Measurements from ENCODE around the gene FPGS. TPM values are rescaled to one million over a fixed set of nuclear protein-coding genes. Genes with fewer than 3 reads are reported as not detected.

Gene FPGS
- polyA plus RNA-seq, 1 of the 3 experiments (the other 2 are of a cell fraction) = 82.7 TPM

GRCh38 chr9:127769101-127769500, 33.6 kb upstream of the FPGS start:
- Histone ChIP-seq H3K27ac (ENCODE audit: low read depth in 2 of 2, low read length in 1 of 2) (no peak overlapping the region), H3K9me2 (no peaks in the 10 kb centered on the region), H3K4me1 (ENCODE audit: control insufficient read depth in 1 of 2, insufficient read depth in 2 of 2, low read depth in 1 of 2, low read length in 1 of 2) (peaks cover 0 to 17% of the 10 kb centered on the region in 2 experiments; a peak in 1 of 4 replicates), H2AFZ (ENCODE audit: low read depth) (no peak overlapping the region), H3K36me3 (replicated peaks in 1 of 2; ENCODE audit: control insufficient read depth in 1 of 2, insufficient read depth in 2 of 2, low read length in 1 of 2) (no peaks in the 10 kb centered on the region), H3K4me2 (no peak overlapping the region), H4K20me1 (ENCODE audit: insufficient read depth) (no peaks in the 10 kb centered on the region), H3K9ac (no peak overlapping the region), H3F3A (replicated peaks; ENCODE audit: insufficient read depth) (no peaks in the 10 kb centered on the region), H3K79me2 (ENCODE audit: insufficient read depth) (no peaks in the 10 kb centered on the region), H3K27me3 (ENCODE audit: insufficient read depth) (no peaks in the 10 kb centered on the region), H3K9me3 (no peaks in the 10 kb centered on the region), H3K4me3 (ENCODE audit: low read depth in 2 of 2, low read length in 1 of 2) (no peak overlapping the region)
- ChIA-PET CTCF (interaction anchor here (0.6 to 2.6 kb wide), 4 partner anchors 15 to 100 kb away, joined by 4 to 16 read pairs (median 6); no protein-coding TSS in a partner anchor), POLR2A (no interaction called here)
- TF ChIP-seq TEAD4 (IDR thresholded peaks at IDR 0.05; ENCODE audit: borderline replicate concordance, insufficient read depth) = no peak
- TF ChIP-seq GABPA (IDR thresholded peaks at IDR 0.05; ENCODE audit: low read depth) = no peak
- TF ChIP-seq CHD2 (IDR thresholded peaks at IDR 0.05; ENCODE audit: low read length, partially characterized antibody) = no peak
- no peak for TF ChIP-seq MXI1 (IDR thresholded peaks at IDR 0.05; ENCODE audit: low read depth, low read length)
- no peak for TF ChIP-seq NRF1 (IDR thresholded peaks at IDR 0.05; ENCODE audit: low read depth, low read length)
- no peak for TF ChIP-seq TCF12 (IDR thresholded peaks at IDR 0.05)
- no peak for TF ChIP-seq SIN3A (IDR thresholded peaks at IDR 0.05; ENCODE audit: borderline replicate concordance, low read depth, low read length)
- TF ChIP-seq GATA2 (CRISPR knock-in tag; IDR thresholded peaks at IDR 0.05) = no peak
- TF ChIP-seq RCOR1 (IDR thresholded peaks at IDR 0.05; ENCODE audit: low read length) = no peak
- no peak for TF ChIP-seq RXRA (IDR thresholded peaks at IDR 0.05; ENCODE audit: borderline replicate concordance, low read depth)
- TF ChIP-seq ZBTB33 (IDR thresholded peaks at IDR 0.05; ENCODE audit: borderline replicate concordance, low read depth) = no peak
- TF ChIP-seq RAD21 (IDR thresholded peaks at IDR 0.05; ENCODE audit: low read length) = no peak
- TF ChIP-seq ELF1 (IDR thresholded peaks at IDR 0.05) = no peak
- no peak for TF ChIP-seq RFX5 (IDR thresholded peaks at IDR 0.05; ENCODE audit: low read length)
- TF ChIP-seq FOXM1 (IDR thresholded peaks at IDR 0.05; ENCODE audit: low read depth) = no peak
- TF ChIP-seq CTCF (IDR thresholded peaks at IDR 0.05) = no peak
- TF ChIP-seq FOXJ3 (CRISPR knock-in tag; IDR thresholded peaks at IDR 0.05) = no peak
- no peak for DNase-seq
- 96% methylated on average over 5 of the region's 5 CpGs for WGBS (ENCODE audit: low lambda C conversion rate)
